ENCODE data around the gene FKBP9.

DNA sequence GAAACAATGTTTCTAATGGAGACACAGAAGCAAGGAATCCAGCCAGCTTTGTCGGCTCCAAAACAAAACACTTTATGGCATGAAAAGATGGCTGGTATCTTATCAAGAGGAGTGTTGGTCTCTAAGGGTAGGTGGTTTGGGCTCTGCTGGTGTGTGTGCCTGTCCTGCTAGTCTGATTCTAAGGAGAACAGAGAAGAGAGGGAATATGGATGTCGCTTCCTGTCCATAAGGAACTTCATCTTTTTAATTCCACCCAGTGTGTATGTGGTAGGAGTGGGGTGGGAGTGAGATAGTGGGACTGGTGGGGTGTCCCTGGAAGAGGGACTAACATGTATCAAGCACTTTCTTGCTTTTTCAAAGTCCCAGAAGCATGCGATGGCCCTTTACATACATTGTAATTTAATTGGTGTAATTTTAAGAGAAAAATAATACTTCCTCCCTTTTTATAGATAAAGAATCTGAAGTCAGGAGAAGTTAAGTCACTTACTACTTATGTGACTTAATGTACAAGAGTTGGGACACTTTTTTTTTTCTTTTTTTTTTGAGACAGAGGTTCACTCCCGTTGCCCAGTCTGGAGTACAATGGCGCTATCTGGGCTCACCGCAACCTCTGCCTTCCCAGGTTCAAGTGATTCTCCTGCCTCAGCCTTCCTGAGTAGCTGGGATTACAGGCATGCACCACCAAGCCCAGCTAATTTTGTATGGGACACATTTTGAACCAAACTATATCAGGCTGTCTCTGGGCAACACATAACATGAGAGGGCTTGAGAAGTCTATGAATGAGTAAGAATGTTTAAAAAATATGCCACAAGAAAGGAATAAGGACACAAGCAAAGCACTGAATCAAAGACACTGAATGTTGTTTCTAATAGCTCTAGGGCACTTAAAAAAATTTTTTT is 86.5 kb downstream of the FKBP9 start:
- TF ChIP-seq POLR2AphosphoS5 (IDR thresholded peaks at IDR 0.05; ENCODE audit: low read depth, low read length) (no peak), SIN3A (IDR thresholded peaks at IDR 0.05; ENCODE audit: borderline replicate concordance, insufficient read depth, low read length) (no peak), REST (IDR thresholded peaks at IDR 0.05; ENCODE audit: insufficient read depth in 1 of 2, low read depth in 2 of 2, low read length in 2 of 2) (no peak), TAF1 (IDR thresholded peaks at IDR 0.05; ENCODE audit: borderline replicate concordance, insufficient read depth, low read length) (no peak)

All from PFSK-1 (cell line).